ENCODE results near the gene C1RL.
"Not testable (repeated sequence)": the region's sequence is repeated elsewhere in the genome, so short reads cannot be mapped to it uniquely, and the experiment has no call there.

C1RL gene

DNA sequence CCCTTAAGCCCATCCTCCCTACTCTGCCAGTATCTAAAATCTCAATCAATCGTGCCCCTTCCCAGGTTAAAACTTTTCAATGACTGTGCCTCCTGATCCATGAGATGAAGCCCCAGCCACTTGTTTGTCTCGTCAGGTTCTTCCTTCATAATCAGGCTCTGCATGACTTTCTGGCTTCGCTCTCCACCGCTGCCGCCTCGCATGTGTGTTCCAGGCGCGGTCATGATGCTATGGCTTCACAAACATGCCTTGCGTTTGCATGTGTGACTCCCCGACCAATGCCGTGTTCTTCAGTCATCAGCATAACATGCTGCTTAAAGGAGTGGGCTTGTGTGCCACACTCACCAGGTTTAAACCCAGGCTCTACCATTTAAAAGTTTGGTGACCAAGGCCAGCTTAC lies 5.0 kb upstream of the C1RL start:
- DNase-seq = no peak

- DNase-seq = no peak
These were observed 4.4 kb upstream of the C1RL start for GRCh38 chr12:7113389-7113871.

DNA sequence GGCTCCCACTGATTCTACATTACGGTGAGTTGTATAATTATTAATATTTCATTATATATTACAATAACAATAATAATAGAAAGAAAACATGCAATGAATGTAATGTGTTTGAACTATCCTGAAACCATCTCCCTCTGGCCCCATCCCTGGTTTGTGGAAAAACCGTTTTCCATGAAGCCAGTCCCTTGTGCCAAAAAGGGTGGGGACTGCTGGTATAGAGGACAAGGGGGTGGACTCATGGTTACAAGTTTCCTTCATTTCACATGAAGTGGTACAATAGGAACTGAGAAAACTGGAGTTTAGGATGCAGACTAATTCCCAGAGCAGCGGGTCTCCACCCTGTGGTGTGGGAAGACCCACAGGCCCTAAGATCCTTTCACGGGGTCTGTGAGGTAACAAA lies 3.0 kb upstream of the C1RL start:
- DNase-seq = no peak

- DNase-seq = no peak
These were observed 1.6 kb upstream of the C1RL start for GRCh38 chr12:7110661-7111060.

GRCh38 chr12:7109572-7109920 lies 532 bp upstream of the C1RL start:
- no peak for DNase-seq

DNA sequence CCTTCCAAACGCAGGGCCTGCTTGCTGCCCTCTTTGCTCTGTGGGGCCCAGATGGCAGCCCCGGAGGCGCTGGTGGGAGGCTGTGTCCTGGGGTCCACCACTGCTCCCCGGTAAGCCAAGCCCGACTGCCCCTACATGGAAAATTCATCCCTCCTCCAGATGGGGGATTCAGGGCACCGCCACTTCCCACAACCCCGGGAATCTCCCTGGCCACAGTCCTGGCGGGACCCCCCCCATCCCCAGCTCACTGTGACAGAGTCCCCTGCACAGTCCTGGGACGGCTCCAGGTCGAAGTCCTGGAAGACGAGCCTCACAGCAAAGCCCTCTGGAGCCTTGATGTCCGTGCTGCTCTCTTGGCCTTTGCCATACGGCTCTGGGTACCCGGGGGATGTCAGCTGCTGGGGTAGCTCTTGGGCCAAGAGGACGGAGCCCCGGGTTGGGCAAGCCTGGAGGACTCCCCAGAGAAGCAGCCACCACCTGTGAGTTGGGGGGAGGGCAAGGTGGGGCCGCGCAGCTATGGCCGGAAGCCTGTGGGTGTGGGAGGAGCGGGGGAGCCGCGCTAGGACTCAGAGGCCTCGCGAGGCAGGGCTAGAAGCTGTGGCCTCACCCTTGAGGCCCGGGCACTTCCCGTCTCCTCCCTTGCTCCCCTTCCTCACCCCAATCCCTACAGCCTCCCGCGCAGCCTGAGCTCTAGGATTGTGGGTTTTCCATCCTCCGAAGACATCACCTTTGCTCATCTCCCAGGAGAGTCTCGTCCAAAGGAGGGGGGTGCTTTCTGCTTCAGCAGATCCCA lies 815 bp downstream of the C1RL start:
- DNase-seq = no peak

DNA sequence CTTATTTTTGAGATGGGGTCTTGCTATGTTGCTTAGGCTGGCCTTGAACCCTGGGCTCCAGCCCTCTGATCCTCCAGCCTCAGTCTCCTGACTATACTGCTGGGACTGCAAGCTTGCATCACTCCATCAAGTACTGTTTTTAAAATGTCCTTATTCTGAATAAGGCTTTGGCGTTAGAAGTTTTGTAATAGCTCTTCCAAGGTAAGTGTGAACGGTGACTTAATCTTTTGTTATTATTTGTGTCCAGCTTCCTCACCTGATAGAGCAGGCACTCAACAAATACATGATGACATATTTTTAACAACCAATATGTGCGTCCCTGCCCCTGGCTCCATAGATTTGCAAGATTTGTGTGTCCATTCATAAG lies 1.4 kb downstream of the C1RL start:
- no peak for DNase-seq

- not testable (repeated sequence) for DNase-seq
These were observed 1.8 kb downstream of the C1RL start for GRCh38 chr12:7107181-7107580.

- no peak for DNase-seq
These were observed 2.9 kb downstream of the C1RL start for GRCh38 chr12:7106082-7106481.

DNA sequence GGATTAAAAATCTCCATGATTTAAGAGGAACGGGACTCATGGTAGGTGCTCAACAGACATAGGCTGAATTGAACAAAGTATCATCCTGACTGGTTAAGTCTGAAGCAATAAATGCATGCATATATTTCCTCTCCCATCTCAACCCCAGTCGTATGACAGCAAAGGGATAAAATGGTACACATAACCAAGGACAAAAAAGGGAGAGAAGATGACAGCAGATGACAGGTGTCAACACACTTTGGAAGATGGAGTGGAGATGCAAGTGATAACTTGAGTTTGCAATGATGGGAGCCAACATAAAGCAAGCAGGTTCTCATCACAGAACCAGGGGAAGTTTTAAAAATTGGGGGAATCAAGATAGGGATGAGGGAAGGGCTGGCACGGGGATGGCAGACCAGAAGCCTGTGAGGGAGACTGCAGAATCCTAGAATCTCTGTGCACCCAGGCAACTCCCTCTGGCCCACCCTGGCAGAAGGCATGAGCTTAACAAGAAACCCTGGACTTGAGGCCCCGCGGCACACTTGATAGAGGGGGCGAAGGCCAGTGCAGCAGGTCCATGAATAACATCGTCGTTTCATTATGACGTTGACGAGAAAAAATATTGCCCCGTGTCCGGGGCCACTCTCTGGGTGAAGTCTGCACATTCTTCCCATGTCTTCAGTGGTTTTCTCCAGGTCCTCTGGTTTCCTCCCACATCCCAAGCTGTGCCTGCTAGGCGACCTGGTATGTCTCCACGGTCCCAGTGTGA lies 5.0 kb downstream of the C1RL start:
- no peak for DNase-seq

GRCh38 chr12:7102582-7102981 lies 6.4 kb downstream of the C1RL start:
- DNase-seq = no peak

- DNase-seq = no peak
These were observed 7.3 kb downstream of the C1RL start for GRCh38 chr12:7101694-7102131.

DNA sequence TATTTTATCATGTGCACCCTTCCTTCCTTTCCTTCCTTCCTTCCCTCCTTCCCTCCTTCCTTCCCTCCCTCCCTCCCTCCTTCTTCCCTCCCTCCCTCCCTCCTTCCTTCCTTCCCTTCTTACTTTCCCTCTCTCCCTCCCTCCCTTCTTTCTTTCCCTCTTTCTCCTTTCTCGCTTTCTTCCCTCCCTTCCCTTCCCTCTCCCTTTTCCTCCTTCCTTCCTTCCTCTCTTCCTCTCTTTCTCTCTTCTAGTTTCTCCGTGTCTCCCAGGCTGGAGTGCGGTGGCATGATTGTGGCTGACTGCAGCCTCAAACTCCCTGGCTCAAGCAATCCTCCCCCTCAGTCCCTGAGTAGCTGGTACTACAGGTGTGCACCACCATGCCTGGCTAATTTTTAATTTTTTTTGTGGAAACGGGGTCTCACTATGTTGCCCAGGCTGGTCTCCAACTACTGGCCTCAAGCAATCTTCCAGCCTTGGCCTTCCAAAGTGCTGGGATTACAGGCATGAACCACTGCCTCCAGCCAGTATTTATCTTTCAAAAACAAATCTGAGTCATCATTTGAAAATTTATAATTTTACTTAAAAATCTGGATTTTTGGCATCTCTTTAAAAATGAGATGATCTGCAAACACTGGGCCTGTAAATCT lies 7.8 kb downstream of the C1RL start:
- no peak for DNase-seq

DNA sequence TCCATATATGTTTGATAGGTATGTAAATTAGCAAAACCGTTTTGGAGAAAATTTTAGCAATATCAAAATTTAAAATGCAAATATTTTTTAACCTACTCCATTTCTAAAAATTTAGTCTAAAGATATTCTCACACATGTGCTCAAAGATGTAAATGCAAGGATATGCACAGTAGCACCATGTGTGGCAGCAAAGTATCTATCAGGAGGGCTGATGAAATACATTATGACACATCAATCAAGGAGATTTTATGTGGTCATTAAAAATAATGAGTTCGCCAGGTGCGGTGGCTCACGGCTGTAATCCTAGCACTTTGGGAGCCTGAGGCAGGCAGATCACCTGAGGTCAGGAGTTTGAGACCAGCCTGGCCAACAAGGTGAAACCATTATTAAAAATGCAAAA lies 8.8 kb downstream of the C1RL start:
- DNase-seq = no peak

DNA sequence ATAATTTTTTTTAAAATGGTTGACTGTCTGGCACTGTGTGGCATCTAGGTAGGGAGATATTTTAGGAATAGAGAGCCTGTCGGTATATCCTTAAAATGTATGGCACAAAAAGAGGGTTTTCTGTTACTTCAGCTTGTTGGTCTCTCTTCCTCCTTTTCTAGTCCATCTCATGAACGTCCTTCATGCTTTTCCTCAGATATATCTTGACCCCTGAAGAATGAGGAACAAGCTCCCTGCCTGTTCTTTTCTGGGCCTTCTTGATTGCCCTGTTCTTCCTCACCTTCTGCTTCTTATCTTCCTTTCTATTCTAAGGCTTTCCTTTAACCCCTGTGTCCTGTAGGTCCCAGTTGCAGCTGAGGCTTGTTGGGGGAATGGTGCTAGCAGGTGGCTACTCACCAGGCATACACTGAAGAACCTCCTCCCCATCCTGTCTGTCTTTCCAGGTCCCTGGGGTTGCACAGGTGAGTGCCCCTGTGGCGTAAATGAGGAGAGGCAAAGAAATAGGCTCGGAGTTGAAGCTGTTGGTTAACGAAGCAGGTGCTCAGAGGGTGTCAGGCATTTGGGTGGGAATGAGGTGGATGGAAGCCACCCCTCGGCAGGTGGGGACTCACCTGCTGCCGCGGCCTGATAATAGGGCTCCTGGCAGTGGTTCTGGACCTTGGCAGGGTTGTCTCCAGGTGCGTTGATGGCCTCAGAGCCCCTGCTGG lies 9.6 kb downstream of the C1RL start:
- DNase-seq = no peak

DNA sequence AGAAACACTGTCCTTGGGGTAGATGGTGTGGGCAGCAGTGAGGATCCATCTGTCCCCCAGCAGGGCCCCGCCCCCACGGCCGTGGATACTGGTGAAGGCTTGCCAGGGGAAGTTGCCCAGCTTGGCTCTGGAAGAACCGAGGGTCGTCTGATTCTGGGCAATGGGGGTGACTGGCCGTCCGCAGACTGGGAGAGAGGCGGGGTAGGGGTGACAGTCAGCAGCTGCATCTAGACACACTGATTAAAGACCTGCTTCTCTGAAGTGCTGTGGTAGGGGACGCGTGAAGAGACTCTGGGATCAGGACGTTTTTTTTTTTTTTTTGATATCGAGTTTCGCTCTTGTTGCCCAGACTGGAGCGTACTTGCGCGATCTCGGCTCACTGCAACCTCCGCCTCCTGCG lies 12.0 kb downstream of the C1RL start:
- DNase-seq = no peak

DNA sequence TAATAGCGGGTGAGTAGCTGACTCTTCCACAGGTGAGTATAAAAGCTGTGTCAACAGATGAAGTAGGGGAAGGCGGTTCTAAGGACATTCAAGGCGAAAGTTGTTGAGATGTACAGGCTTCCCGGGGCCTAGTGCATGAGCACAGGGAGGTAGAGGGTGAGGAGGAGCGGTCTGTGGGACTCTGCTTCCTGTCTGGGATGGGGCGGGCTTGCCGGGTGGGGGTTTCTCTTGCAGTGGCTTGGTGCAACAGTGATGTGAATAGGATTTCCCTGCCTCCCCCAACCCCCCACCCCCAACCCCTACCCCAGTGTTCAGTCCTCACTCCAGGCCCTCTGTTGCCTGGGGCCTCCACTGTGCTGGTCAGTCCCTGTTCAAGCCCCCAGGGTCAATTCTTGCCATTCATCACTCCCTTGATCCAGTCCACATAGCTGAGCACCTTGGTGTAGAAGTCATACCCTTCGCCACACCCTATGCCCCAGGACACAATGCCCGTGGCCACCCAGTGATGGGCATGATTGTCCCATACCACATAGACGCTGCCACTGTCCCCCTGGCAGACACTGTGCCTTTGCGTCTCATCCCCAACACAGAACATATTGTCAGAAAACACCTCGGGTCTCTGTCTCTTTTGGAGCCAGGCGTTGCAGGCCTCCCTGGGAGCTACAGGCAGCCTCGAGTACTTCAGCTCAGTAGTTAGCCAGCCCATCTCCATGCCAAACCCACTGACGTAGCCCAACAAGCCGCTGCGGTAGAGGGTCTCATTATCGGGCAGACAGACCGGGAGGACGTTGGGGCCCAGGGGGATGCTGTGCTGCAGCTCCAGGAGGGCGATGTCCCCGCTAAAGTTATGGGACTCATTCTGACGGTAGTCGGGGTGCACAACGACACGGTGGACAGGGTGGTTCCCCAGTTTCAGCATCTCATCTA lies 12.7 kb downstream of the C1RL start:
- DNase-seq = no peak

- DNase-seq = no peak
These were observed 15.1 kb downstream of the C1RL start for GRCh38 chr12:7093892-7094291.

- no peak for DNase-seq
These were observed 15.5 kb downstream of the C1RL start for GRCh38 chr12:7093486-7093885.

DNA sequence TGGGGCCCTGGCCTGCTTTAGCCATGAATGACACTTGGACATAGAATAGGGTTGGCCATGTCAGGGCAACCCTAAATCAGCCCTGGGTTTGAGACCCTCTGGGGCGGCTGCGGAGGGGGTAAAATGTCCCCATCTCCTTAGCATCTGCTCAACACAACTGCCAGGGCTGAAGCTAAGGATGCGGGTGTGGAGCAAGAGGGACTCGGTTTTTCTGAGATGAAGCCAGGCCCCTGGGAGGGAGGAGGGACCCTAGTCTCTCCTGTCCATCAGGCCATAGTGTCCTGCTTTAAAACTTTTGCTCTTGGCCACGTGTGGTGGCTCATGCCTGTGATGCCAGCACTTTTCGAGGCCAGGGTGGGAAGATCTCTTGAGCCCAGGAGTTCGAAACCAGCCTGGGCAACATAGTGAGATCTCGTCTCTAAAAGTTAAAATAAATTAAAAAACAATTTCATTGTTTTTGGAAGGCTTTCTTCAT lies 16.0 kb downstream of the C1RL start:
- DNase-seq = no peak

DNA sequence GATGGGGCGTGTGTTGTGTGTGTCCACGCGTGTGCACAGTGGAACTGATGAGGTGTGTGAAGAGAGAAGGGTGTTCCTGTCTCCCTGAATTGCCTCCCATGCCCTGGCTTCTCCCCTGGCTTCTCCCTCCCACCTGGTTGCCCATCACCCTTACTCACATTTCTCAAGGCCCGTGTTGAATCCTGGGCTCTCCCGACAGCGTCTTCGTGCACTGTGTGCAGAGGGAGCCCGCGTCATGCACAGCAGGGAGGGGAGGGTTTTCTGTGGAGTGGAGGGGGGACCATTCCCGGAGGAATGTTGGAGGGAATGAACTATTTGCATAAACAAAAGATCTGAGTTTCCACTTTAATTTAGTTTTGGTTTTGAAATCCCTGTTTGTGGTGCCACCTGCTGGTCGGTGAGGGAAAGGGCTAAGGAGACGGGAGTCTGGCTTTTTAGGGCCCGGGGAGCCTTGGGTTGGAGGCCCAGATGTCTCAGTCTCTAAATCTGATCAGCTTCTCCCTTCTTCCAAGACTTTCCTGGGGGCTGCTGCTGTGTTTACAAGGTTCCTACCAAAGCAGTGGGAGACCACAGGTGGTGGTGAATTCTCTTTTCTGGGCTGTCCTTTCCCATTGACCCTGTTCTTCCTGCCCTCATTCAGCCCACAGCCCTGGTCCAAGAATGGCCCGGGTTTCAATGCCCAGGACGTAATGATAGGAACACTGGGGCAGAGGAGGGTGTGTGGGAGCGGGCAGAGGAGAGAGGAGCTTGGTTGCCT lies 16.6 kb downstream of the C1RL start, which contains the start of gene C1R:
Gene C1R (minus strand): TSS at position 217 of the 757 bp plus-strand sequence. CDS start 57 bp downstream, at position 160.
- no peak for DNase-seq

All from NCI-H187 treated with DMSO at 0.1 percent for 48 hours (cell line).